Measurements from ENCODE around the gene PPFIBP1. TPM values are rescaled to one million over a fixed set of nuclear protein-coding genes. Genes with fewer than 3 reads are reported as not detected.

Gene PPFIBP1
- total RNA-seq, 4 donors from 2014 or later = 135 to 199 (median 167) TPM

DNA sequence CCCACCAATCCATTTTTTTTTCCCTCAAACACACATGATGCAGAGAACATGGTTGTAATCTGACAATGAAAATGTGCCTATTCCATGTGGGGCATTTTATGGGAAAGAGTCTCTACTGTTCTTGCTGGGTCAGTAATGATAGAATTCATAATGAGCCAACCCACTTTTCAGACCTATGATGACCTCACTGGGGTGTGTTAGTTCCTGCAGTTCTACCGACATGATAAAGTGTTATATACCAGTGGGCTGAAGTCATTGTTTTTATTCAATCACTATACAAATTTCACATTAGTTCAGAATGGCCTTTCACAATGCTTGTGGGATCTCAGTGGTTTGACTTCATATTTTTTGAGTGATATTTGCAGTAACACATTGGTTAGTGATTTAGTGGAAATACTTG lies 47.5 kb downstream of the PPFIBP1 start:
- 65 to 71% methylated on average over 1 of the region's 1 CpG for WGBS, 2 donors
- TF ChIP-seq, protein P1, sequence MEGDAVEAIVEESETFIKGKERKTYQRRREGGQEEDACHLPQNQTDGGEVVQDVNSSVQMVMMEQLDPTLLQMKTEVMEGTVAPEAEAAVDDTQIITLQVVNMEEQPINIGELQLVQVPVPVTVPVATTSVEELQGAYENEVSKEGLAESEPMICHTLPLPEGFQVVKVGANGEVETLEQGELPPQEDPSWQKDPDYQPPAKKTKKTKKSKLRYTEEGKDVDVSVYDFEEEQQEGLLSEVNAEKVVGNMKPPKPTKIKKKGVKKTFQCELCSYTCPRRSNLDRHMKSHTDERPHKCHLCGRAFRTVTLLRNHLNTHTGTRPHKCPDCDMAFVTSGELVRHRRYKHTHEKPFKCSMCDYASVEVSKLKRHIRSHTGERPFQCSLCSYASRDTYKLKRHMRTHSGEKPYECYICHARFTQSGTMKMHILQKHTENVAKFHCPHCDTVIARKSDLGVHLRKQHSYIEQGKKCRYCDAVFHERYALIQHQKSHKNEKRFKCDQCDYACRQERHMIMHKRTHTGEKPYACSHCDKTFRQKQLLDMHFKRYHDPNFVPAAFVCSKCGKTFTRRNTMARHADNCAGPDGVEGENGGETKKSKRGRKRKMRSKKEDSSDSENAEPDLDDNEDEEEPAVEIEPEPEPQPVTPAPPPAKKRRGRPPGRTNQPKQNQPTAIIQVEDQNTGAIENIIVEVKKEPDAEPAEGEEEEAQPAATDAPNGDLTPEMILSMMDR (IDR thresholded peaks at IDR 0.05) = no peak
- no peak for TF ChIP-seq POLR2A (IDR thresholded peaks at IDR 0.05)
- Histone ChIP-seq H3K4me1 (peaks cover 18 to 26% of the 10 kb centered on the region in 2 donors), H3K36me3 (no peaks in the 10 kb centered on the region), H3K9me3 (no peaks in the 10 kb centered on the region), H3K27ac (no peak overlapping the region), H3K27me3 (no peaks in the 10 kb centered on the region), H3K4me3 (replicated peaks in 1 of 3) (no peak overlapping the region)
- DNase-seq = no peak
- intact Hi-C loops (cut with DNase I) = no loop called here

DNA sequence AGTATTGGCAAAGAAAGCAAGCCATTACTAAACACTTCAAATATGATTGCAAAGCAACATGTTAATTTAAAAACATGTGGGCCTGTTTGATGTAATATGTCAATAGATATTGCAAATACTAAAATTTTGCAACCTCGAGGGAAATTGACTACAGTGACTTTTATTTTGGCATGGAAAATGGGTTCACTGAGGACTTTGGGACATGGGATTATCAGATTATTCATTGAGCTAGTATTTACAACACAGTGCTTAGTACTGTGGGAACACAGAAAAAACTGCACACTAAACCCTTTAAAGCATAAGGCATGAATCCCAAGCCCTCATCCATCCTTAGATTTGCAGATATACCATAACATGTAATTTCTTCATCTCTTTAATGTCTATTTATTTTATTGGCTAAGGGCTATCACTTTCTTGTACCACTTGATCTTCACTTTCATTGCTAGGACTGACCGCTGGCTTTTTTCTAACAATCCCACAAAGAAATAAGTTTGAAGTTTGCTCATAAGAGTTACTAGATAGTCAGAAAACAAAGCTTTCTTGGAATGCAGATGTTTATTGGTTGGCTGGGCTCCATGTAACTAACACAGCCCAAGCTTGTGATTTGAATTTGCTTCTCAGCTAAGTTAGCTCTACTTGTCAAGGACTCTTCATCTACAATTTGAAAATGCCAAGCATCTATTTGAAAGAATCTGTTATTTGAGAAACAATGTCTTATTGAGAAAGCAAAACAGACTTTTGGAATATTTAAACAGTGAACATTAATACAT lies 48.7 kb downstream of the PPFIBP1 start:
- Histone ChIP-seq H3K27me3 (no peaks in the 10 kb centered on the region), H3K27ac (peak overlapping the region in 1 of 3 donors; percentile 57), H3K36me3 (no peaks in the 10 kb centered on the region), H3K4me3 (replicated peaks in 1 of 3) (no peak overlapping the region), H3K4me1 (peaks cover 27 to 35% of the 10 kb centered on the region in 2 donors), H3K9me3 (no peaks in the 10 kb centered on the region)
- WGBS, 2 donors = 84 to 93% methylated on average over 2 of the region's 2 CpGs
- TF ChIP-seq POLR2A (IDR thresholded peaks at IDR 0.05) = no peak
- TF ChIP-seq, protein P1 (IDR thresholded peaks at IDR 0.05) = no peak
- DNase-seq = no peak
- intact Hi-C loops (cut with DNase I) = no loop called here

GRCh38 chr12:27573972-27574371 lies 50.0 kb downstream of the PPFIBP1 start:
- intact Hi-C loops (cut with DNase I) = no loop called here
- no peak for TF ChIP-seq POLR2A (IDR thresholded peaks at IDR 0.05)
- TF ChIP-seq, protein P1 (IDR thresholded peaks at IDR 0.05) = no peak
- Histone ChIP-seq H3K9me3 (no peaks in the 10 kb centered on the region), H3K36me3 (no peaks in the 10 kb centered on the region), H3K27ac (peak overlapping the region in 2 of 3 donors; percentile 51 to 57), H3K4me1 (peaks cover 27 to 35% of the 10 kb centered on the region in 2 donors), H3K27me3 (no peaks in the 10 kb centered on the region), H3K4me3 (replicated peaks in 1 of 3) (no peak overlapping the region)
- 70 to 76% methylated on average over 3 of the region's 3 CpGs for WGBS, 2 donors
- no peak for DNase-seq

- H3K27ac ChIP-seq = peak overlapping the region; percentile 13 to 29 (median 28)
These were observed 51.2 kb downstream of the PPFIBP1 start for GRCh38 chr12:27575090-27575761.

More at GRCh38 chr12:27575090-27575761, 51.2 kb downstream of the PPFIBP1 start:
- Histone ChIP-seq H3K27me3 (no peaks in the 10 kb centered on the region), H3K4me3 (replicated peaks in 1 of 3) (no peak overlapping the region), H3K9me3 (no peaks in the 10 kb centered on the region), H3K36me3 (no peaks in the 10 kb centered on the region), H3K4me1 (peaks cover 27 to 35% of the 10 kb centered on the region in 2 donors)
- DNase-seq = no peak
- TF ChIP-seq, protein P1 (IDR thresholded peaks at IDR 0.05) = no peak
- intact Hi-C loops (cut with DNase I) = no loop called here
